Astrocyte (in vitro differentiated cells and primary cell): ENCODE results near the gene CBLL1.

Source experiments
- CTCF ChIP-seq: IDR thresholded peaks from 2 replicates; pipeline ENCODE4 v1.5.1; 2011; ENCODE audit warnings: low read depth, mild to moderate bottlenecking, inconsistent platforms, low read length, moderate library complexity; ENCODE audit not compliant: insufficient read depth
- EZH2 ChIP-seq: IDR thresholded peaks from 2 replicates; pipeline ENCODE4 v1.6.1; 2012; ENCODE audit warnings: mild to moderate bottlenecking, low read length, inconsistent platforms; ENCODE audit not compliant: insufficient read depth

GRCh38 chr7:107783648-107784047 is 39.7 kb downstream of the CBLL1 start:
- TF ChIP-seq CTCF (no peak), EZH2 (no peak)
